ENCODE measurements around the gene FOSB. TPM values are rescaled to one million over a fixed set of nuclear protein-coding genes. Genes with fewer than 3 reads are reported as not detected.
"Not testable (repeated sequence)": the region's sequence is repeated elsewhere in the genome, so short reads cannot be mapped to it uniquely, and the experiment has no call there.

Gene FOSB
- 100 to 1,000 TPM in 3 of 10 donors, 10 to 100 TPM in 7; 12.7 to 590 (median 84.2) TPM for polyA plus RNA-seq (ENCODE audit: insufficient read length in 10 of 10)
- long read RNA-seq, donor 1, transcript FOSB-205 (1 exons, 2,182 nt), result major isoform, 9 of 13 reads
- long read RNA-seq, donor 1, partial matches to known transcripts, result 0 of 13 reads
- long read RNA-seq, donor 1, other reads (novel, unspliced or antisense), result 0 of 13 reads
- long read RNA-seq, donor 2, partial matches to known transcripts, result 116 of 118 reads
- long read RNA-seq, donor 2, other reads (novel, unspliced or antisense), result 0 of 118 reads
- long read RNA-seq, donor 3, result 0 reads
- long read RNA-seq, donor 4, partial matches to known transcripts, result 50 of 124 reads
- long read RNA-seq, donor 4, other reads (novel, unspliced or antisense), result 74 of 124 reads
- long read RNA-seq, donor 5, transcript FOSB-205 (1 exons, 2,182 nt), result major isoform, 50 of 219 reads
- long read RNA-seq, donor 5, transcript FOSB-207 (2 exons, 740 nt), result minor isoform, 7 of 219 reads
- long read RNA-seq, donor 5, transcript FOSB-206 (3 exons, 3,774 nt), result minor isoform, 6 of 219 reads
- long read RNA-seq, donor 5, partial matches to known transcripts, result 144 of 219 reads
- long read RNA-seq, donor 5, other reads (novel, unspliced or antisense), result 0 of 219 reads
- long read RNA-seq, donor 6, partial matches to known transcripts, result 185 of 188 reads
- long read RNA-seq, donor 6, other reads (novel, unspliced or antisense), result 0 of 188 reads
- long read RNA-seq, donor 7, transcript FOSB-205 (1 exons, 2,182 nt), result major isoform, 9 of 127 reads
- long read RNA-seq, donor 7, partial matches to known transcripts, result 117 of 127 reads
- long read RNA-seq, donor 7, other reads (novel, unspliced or antisense), result 0 of 127 reads
- long read RNA-seq, donor 8, partial matches to known transcripts, result 0 of 4 reads
- long read RNA-seq, donor 8, other reads (novel, unspliced or antisense), result 0 of 4 reads
- long read RNA-seq, donor 9, transcript FOSB-205 (1 exons, 2,182 nt), result major isoform, 12 of 24 reads
- long read RNA-seq, donor 9, partial matches to known transcripts, result 7 of 24 reads
- long read RNA-seq, donor 9, other reads (novel, unspliced or antisense), result 0 of 24 reads

DNA sequence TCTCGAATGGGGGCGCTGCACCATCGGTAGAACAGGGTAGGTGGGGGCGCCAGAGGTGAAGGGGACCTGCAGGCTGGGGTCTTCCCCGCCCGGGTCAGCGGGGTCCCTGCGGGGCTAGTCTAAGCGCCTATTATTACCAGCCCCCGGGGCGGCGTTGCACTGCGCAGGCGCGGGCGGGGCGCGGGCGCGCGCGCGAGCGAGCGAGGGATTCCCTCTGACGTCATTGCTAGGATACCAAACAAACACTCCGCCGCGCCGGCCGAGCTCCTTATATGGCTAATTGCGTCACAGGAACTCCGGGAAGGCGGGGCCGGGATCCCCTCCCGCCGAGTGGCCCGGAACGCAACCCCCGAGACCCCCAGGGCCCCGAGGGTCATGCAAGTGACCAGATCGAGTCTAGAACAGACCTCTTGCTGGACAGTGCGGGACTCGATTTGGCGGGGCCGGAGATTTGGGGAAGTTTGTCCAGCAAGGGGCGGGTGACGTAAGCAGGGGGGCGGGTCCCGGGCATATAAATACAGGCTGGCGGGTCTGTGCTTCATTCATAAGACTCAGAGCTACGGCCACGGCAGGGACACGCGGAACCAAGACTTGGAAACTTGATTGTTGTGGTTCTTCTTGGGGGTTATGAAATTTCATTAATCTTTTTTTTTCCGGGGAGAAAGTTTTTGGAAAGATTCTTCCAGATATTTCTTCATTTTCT, at the start of gene FOSB:
Gene FOSB (plus strand): TSS at position 541 of the 703 bp plus-strand sequence. CDS start 591 bp downstream, outside the sequence.
- peak; percentile 95 to 97 (median 96) for DNase-seq

DNA sequence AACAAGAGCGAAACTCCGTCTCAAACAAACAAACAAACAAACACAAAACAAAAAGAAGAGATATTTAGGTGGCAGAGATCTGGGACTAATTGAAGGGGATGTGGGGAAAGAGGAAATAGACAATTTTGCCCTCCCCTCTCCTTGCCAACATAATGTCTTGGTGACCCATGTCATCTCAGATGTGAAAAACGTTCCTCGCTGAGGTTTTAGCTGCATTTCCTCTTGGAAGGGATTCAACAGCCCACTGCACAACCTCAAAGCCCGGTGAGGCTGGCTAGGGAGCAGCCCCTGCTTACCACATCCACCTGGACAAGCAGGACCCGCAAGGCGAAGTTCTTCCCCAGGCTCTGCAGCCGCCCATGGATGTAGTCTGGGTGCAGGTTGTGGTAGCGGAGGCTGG, 49.0 kb upstream of the FOSB start:
- no peak for DNase-seq

DNA sequence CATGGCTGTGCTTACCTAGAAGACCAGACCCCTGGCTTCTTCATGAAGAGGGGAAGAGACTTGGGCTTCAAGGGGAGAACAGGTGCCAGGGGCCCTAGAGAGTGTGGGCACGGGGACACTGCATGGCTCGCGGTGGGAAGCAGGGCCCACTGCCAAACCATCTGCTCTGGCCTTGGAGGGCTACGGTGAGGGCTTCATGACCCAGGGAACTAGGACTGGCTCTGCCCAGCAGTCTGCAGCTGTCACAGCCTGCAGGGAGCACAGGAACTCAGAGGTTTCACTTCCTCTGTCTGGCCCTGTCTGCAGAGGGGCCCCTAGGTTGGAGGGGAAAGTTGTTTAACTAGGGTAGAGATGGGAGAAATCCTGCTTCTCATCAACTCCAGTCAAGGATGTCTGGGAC, 48.4 kb upstream of the FOSB start:
- peak; percentile 40 to 55 (median 47) for DNase-seq

DNA sequence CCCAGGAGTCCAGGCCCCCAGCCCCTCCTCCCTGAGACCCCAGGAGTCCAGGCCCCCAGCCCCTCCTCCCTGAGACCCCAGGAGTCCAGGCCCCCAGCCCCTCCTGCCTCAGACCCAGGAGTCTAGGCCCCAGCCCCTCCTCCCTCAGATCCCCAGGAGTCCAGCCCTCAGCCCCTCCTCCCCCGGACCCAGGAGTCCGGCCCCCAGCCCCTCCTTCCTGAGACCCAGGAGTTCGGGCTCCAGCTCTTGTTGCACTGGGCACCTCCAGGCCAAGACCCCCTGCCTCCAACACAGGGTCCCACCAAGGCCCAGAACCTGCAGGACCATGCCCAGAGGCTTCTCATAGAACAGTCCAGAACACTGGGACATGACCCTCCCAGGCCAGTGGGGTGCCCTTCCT, 47.9 kb upstream of the FOSB start:
- DNase-seq, result no peak

DNA sequence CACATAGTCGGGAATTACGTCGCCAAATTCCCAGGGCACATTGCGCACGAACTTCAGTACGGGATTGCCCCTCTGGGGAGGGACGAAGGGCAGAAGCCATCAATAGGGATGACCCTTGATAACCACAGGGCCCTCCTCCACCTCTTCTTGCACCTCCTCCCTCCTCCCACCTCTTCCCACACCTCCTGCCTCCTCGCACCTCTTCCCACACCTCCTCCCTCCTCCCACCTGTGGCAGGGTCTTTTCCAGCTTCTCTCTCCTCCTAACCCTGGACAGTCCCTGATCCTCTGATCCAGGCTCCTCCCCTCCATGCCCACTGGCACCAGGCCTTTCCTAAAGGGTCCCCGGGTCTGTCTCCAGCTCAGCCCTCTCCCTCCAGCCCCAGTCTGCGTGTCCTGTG, 47.4 kb upstream of the FOSB start:
- DNase-seq, result no peak

DNA sequence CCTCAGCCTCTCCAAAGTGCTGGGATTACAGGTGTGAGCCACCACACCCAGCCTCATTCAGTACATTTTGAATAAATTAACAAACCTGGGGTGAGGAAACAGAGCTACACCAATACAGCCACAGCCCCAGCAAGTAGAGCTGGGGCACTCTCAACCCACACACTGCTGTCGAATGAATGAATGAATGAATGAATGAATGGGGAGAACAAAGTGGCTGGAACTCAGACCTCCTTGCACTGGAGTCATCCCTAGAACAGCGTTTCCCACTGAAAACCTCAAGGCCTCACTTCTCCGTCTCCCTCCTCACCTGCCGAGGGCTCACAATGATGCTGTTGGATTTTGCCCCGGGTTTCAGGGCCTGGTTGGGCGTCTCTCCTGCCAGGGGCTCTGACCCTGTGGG, 46.9 kb upstream of the FOSB start:
- no peak for DNase-seq

DNA sequence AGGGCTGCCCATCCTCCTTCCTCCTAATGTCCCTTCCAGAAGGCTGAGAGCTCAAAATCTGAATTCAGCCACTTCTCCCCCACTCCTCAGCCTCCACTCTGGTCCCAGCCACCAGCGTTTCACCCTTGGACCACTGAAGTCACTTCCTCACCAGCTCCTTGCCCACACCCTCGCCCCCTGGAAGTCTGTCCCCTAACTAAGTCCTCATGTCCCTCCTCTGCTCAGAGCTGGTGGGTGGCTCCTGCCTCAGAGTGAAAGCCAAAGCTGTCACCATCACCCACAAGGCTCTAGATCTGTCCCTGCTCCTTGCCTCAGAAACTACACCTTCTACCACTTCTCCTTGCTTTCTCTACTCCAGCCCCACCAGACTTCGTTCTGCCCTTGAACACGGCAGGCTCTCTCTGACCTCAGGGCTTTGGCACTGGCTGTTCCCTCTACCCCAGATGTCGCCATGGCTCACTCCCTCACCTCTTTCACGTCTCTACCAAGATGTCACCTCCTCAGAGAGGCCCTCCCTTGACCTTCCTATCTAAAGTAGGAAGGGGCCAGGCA, 45.8 kb upstream of the FOSB start:
- no peak for DNase-seq

DNA sequence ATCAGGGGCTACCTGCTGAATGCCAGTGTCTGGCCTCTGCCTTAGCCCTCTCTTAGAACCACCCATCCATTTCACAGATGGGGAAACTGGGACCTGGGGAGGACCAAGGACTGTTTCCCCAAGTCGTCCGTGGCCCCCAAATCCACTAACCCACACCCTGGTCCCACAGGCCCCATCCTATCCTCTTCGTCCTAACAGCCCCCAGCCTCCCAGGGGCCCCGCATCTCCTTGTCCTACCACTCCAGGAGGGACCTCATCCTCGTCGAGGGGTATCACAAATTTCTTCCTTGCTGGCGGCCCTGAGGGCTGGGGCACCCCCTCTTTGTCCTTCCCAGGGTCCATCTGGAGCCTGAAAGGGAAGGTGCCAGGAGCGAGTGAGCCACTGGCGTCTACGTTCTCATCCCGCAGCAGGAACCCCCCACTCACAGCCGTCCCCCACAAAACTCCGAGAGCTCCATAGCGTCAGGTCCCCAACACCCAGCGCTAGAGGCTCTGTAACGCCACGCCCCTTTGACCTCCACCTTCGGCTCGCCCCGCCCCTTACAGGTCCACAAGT, 44.7 kb upstream of the FOSB start:
- DNase-seq, result no peak

DNA sequence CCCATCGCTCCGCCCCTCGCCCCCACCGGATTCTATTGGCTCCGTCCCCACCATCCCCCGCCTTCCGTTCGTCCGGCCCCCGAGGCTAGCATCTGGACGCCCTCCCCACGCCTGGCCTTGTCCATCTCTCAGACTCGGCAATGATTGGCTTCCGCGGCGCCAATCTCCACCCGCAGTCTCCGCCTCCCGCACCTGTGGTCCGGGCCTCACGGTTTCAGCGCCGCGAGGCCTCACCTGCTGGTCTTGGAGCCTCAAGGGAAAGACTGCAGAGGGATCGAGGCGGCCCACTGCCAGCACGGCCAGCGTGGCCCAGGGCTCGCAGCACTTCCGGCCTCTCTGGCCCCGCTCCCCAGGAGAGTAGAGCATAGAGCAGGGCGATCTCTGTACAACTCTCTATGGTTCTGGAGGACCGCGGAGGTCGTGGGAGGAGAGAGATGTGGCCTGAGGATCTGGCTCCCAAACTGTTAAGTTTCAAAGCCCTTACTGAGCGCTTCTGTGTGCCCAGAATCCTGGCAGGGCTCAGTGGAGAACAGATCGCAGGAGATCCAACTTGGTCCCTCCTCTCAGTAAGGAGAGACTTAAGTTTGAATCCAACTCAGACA, 44.1 kb upstream of the FOSB start, which contains the start of gene ERCC1:
Gene ERCC1 (minus strand): TSS at position 329 of the 602 bp plus-strand sequence. CDS start 543 bp downstream, outside the sequence.
- DNase-seq, result peak; percentile 90 to 97 (median 90)

DNA sequence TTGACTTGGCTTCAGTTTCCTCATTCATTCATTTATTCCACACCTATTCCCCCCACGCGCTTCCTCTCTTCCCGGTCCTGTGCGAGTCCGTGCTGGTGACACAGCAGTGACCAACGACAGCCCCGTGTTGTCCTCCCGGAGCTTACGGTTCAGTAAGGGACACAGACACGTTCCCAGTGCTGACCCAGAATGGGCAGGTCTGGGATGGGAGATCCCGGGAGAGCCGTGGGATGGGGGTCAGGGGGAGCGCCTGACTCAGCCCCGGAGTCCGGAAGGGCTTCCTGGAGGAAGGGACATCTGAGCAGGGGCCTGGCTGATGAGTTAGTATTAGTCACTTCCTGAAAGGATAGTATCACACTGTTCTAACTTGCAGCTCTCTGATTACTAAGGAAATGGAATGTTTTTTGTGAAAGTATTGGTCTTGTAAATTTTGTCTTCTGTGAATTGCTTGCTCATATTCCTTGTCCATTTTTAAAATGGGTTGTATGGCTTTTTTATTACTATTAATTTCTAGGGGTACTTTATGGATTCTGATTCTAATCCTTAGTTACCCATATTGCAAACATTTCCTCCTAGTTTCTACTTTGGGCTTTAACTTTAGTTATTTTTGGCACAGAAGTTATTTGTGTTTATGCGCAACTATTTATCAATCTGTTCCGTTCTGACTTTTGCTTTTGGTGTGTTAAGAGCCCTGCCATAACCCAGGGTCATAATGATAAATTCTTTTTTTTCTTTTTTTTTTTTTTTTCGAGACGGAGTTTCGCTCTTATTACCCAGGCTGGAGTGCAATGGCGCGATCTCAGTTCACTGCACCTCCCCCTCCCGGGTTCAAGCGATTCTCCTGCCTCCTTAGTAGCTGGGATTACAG, 43.4 kb upstream of the FOSB start:
- DNase-seq, result peak; percentile 26 to 85 (median 46)

DNA sequence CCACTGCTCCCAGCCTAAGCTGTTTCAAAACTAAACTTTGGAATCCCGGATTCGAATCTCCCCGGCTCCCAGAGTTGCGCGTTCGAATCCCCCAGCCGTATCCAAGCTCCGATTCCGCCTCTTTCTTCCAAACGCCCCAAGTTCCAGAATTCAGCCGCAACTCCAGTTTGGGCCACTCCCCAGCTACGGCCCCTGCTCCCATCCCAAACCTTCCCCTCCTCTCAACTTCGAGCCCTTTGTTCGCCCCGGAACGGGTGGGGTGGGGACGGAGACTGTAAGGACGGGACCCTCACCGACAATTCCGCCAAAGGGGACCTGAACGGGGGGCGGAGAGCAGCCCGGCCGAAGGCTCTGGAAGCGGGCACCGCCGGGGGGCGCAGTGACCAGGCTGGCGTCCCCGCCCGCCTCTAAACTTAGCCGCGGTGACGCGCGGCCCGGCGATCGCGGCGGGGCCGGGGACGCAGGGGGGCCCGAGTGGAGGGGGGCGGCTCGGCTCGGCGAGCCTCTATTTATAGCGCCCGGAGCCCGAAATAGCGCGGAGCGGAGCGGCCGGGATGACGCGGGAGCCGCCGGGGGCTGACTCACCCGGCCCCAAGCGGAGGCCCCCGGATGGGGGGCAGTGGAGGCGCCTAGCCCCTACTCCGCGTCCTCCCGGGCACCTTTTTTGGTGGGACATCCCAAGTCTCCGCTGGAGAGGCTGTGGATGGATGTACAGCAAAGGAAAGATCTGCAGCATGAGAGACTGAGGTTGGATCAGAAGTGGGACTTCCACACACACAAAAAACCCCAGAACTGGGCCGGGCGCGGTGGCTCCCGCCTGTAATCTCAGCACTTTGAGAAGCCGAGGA, 39.2 kb upstream of the FOSB start:
- DNase-seq, result peak; percentile 60 to 79 (median 77)

DNA sequence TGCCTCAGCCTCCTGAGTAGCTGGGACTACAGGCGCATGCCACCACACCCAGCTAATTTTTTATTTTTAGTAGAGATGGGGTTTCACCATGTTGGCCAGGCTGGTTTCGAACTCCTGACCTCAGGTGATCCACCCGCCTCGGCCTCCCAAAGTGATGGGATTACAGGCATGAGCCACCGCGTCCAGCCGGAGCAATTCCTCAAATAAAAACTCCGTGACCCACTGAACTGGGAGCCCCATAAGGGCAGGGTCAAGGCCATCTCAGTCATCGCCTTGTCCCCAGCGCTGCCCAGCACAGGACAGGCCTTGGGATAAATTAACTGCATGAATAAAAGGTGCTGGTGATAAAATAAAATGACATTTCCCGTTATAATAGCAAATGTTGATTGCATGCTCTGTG, 37.9 kb upstream of the FOSB start:
- DNase-seq, result not testable (repeated sequence)

DNA sequence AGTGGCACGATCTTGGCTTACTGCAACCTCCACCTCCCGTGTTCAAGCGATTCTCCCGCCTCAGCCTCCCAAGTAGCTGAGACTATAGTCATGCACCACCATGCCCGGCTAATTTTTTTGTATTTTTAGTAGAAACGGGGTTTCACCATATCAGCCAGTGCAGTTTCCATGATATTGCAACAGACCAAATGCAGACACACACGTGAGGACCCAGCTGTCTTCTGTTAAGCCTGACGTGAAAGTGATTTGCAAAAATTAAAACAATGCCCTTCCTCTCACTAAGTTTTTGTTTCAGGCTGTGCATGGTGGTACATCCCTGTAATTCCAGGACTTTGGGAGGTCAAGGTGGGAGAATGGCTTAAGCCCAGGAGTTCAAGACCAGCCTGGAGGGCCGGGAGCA, 36.8 kb upstream of the FOSB start:
- DNase-seq, result peak in 1 of 3 donors; percentile 14

DNA sequence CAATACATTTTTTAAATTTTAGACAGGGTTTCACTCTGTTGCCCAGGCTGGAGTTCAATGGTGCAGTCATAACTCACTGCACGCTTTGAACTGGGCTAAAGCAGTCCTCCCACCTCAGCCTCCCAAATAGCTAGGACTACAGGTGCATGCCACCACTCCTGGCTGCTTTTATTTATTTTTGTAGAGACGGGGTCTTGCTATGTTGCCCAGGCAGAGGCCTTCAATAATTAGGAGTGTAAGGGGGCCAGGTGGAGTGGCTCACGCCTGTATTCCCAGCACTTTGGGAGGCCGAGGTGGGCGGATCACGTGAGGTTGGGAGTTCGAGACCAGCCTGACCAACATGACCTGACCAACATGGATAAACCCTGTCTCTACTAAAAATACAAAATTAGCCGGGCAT, 35.3 kb upstream of the FOSB start:
- not testable (repeated sequence) for DNase-seq

DNA sequence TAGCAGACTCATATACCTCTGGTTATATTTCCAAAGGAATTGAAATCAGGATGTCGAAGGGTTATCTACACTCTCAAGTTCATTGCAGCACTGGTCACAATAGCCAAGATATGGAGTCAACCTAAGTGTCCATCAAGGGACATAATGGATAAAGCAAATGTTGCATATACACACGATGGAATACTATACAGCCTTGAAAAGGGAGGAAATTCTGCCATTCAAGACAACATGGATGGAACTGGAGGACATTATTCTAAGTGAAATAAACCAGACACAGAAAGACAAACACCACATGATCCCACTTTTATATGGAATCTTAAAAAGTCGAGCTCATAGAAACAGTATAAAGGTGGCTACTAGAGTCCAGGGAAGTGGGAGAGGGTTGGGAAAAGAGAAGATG, 30.5 kb upstream of the FOSB start:
- no peak for DNase-seq

DNA sequence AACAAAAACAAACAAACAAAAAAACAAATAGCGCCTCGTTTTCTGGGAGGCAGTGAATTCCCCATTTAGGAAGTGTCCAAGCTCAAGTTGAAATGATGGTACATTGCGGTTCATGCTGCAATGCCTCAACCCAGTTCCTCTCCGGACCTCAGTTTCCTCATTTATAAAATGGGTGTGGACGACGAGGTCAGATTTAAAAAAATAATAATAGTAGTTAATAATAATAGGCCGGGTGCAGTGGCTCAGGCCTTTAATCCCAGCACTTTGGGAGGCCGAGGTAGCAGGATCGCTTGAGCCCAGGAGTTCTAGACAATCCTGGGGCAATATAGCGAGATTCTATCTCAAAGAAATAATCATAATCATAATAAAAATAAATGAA, 28.6 kb upstream of the FOSB start:
- no peak for DNase-seq

DNA sequence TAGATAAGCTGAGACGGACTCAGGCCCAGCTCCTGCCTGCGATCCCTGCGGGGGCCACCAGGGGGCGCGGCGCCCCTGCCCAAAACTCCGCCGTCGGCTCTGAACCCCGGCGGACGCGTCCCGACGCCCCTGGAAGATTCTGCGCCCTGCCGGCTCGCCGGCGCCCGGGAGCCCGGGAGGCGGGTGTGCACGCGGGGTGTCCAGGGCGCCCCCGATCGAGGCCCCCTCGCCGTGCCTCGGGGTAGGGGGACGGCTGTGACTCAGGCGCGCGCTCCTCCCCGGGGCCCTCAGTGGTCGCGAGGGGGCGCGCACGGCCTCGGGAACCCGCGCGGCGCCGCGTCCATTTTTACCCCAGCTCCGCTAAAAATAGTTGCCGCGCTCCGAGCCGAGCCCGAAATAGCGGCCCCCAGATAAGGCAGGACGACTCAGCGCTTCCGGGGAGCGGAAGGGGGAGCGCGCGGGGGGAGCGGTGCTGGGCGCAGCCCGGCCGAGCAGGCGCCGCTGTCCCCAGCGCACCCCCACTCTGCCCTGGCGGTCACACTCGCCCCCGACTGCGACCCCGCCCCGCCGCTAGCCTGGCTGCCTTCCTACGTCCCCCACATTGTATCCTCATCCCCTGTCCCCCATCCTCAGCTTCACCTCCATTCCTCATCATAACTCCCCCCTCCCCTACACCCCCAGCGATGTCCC, 28.1 kb upstream of the FOSB start:
- peak; percentile 89 to 96 (median 90) for DNase-seq

DNA sequence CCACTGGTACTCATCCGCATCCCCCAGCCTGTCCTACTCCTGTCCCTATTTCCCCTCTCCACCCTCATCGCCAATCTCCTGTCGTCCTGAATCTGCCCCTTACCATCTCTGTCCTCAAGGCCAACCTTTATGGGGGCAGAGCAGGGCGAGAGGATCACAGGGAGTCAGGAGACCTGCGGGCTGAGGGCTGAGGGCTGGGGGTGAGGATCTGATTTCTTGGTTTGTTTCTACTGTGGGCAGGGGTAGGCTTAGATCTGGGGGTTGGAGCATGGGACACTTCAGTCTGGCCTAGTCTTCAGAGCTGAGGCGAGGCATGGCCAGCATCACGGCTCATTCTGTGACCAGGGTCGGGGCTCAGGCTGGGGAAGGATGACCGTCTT, 27.5 kb upstream of the FOSB start:
- DNase-seq, result no peak
